Measurements from ENCODE around the gene TMEM238. TPM values are rescaled to one million over a fixed set of nuclear protein-coding genes. Genes with fewer than 3 reads are reported as not detected.
A peak's percentile ranks its signal among the peaks of the same experiment; 100 is the strongest.

TMEM238 gene
- total RNA-seq, 1 experiment from 2014 or later: not detected

- DNase-seq (ENCODE audit: low spot score): no peak
Observed at GRCh38 chr19:55358493-55358892, 25.6 kb downstream of the TMEM238 start.

DNA sequence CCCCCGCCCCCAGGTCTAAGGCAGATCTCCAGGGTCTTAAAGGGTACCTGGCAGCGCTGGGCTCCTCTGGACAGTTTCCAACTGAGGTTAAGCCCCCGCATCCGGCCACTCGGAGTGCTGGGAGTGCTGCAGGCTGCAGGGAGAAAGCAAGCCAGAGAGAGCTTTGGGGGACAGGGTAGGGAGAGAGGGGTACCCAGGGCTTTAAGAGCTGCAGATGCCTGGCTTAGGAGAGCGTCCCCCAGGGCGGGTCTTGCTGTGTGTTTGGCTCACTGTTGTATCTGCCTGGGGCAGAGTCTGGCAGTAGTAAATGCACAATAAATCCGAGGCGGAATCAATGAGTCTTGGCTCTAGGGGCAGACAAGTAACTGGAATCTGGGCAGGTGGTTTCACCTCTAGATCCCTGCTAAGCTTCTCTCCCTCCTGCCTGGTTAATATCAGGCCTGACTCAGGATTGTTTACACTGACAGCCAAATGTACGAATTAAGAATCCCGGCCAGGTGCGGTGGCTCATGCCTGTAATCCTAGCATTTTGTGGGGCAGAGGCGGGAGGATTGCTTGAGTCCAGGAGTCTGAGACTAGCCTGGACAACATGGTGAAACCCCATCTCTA is 28.8 kb downstream of the TMEM238 start:
- DNase-seq (ENCODE audit: low spot score): no peak

- DNase-seq (ENCODE audit: low spot score): no peak
Observed at GRCh38 chr19:55354698-55355212, 29.3 kb downstream of the TMEM238 start, which contains the start of gene COX6B2. TSS of gene COX6B2 (minus strand) at chr19:55354719. CDS start at chr19:55354521, 198 bp downstream.

GRCh38 chr19:55353803-55354697 is 30.0 kb downstream of the TMEM238 start:
- DNase-seq (ENCODE audit: low spot score): peak; percentile 70

GRCh38 chr19:55353356-55353802 is 30.7 kb downstream of the TMEM238 start:
- DNase-seq (ENCODE audit: low spot score): no peak

GRCh38 chr19:55352549-55353145 is 31.4 kb downstream of the TMEM238 start:
- no peak for DNase-seq (ENCODE audit: low spot score)

- DNase-seq (ENCODE audit: low spot score): peak; percentile 96
Observed at GRCh38 chr19:55352040-55352439, 32.1 kb downstream of the TMEM238 start.

- no peak for DNase-seq (ENCODE audit: low spot score)
Observed at GRCh38 chr19:55350620-55351315, 33.3 kb downstream of the TMEM238 start.

DNA sequence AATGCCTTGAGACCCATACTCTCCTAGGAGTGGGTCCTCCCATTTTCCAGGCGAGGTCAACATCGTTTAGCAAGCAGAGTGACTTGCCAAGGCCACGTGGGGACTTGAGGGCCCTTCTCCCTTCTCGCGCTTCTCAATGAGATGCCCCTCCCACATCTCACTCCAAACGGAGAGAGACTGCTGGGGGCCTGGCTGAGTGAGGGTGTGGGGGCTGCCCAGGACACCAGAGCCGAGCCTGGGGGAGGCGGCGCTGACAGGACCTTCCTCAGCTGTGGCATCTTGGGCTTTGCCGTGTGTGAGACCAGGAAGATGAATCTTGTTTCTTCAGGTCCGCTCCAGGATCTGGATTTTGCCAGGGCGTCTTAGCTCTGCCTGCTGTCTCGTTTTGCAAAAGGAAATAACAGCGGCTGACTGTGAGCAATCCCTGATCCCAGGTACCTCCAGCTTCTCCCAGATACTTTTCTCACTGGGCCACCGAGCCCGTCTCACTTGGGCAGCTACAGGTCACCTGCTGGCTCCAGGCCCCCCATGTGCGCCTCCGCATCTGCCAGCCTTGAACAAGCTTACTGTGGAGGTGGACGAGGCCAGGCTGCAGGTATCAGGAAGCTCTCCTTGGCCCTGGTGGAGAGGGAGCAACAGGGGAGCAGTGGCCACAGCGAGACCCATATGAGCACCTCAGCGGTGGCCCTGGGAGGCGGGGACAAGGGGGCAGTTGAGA is 35.6 kb downstream of the TMEM238 start:
- no peak for DNase-seq (ENCODE audit: low spot score)

GRCh38 chr19:55347442-55348009 is 36.6 kb downstream of the TMEM238 start:
- DNase-seq (ENCODE audit: low spot score): no peak

DNA sequence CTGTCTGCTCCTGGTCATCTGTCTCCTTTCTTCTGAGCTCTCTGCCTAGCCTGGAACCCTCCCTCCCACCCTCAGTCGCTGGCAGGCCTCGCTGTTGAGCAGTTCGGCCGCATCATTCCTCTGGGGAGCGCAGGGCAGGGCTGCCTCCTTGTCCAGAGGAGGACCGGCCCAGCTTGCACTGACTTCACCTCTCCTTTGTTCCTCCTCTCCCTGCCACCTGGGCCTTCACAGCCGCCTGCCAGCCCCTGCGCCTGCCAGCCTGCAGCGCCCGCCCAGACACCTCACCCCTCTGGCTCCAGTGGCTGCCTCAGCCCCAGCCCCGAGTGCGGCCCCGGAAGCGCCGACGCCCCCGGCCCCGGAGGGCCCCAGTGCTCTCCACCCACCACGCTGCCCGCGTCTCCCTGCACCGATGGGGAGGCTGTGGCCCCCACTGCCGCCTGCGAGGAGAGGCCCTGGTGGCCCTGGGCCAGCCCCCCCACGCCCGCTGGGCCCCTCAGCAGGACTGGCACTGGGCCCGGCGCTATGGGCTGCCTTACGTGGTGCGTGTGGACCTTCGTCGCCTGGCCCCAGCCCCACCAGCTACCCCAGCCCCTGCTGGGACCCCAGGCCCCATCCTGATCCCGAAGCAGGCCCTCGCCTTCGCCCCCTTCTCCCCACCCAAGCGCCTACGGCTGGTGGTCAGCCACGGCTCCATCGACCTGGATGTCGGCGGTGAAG is 37.2 kb downstream of the TMEM238 start:
- DNase-seq (ENCODE audit: low spot score): no peak

DNA sequence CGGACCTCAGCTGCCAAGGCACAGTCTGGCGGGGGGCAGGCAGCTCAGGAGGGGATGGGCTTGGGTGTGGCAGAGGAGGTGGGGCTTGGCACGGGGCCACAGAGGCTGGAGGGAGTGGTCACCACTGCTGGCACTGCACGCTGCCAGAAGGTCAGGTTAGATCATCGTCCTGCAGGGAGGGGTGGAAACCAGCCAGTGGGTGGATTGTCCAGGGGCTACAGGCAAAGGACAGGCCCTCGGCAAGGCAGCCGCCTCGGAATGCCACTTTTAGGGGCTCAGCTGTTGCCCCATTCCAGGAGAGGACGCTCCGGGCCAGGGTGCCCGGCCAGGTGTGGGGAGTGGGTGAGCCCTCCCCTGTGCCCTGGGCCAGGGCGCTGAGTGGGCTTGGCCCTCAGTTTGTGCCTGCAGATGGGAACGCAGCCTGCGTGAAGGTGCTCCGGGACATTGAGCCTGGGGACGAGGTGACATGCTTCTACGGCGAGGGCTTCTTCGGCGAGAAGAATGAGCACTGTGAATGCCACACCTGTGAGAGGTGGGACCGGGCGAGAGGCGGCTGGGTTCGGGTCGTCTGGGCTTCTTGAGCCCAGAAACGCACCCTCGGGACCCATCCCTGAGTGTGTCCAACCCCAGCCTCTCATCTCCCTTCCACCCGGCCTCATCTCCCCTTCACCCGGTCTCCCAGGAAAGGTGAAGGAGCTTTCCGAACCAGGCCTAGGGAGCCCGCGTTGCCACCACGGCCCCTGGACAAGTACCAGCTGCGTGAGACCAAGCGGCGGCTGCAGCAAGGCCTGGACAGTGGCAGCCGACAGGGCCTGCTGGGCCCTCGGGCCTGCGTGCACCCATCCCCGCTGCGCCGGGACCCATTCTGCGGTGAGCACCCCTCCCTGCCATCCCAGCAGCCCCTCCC is 38.0 kb downstream of the TMEM238 start:
- peak; percentile 93 for DNase-seq (ENCODE audit: low spot score)

- no peak for DNase-seq (ENCODE audit: low spot score)
Observed at GRCh38 chr19:55345101-55345817, 38.8 kb downstream of the TMEM238 start.

- peak; percentile 56 for DNase-seq (ENCODE audit: low spot score)
Observed at GRCh38 chr19:55344444-55344843, 39.6 kb downstream of the TMEM238 start.

DNA sequence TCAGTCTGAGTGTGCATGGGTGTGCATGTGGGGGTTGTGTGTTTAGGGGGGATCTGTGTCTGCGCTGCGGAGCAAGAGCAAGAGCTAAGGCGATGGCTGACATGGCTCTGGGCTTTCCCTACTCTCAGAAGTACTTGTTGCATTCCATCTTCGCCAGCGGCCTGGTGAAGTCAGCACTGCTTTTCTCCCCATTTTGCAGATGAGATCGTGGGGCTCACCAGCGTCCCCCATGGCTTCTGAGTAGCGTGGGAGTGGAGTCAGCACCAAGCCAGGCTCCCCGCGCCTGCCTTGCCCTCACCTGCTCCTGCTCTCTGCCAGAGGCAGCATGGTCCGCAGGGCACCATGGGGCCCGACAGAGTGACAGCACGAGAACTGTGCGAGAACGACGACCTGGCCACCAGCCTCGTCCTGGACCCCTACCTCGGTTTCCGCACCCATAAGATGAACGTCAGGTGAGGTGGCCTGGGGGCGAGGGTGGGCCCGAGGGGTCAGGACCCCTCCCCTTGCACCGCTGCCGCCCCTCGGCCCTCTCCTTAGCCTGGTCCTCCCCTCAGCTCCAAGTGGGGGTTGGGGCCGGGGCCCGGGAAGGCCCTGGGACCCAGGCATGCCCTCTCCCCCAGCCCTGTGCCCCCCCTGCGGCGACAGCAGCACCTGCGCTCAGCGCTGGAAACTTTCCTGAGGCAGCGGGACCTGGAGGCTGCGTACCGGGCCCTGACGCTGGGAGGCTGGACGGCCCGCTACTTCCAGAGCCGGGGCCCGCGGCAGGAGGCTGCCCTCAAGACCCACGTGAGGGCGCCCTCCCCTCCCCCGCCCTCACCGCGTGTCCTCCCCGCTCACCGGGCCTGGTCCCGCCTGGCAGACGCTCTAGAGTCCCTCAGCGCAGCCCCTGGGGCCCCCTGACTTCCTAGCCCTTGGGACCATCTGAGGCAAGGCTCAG is 42.2 kb downstream of the TMEM238 start:
- DNase-seq (ENCODE audit: low spot score): no peak

DNA sequence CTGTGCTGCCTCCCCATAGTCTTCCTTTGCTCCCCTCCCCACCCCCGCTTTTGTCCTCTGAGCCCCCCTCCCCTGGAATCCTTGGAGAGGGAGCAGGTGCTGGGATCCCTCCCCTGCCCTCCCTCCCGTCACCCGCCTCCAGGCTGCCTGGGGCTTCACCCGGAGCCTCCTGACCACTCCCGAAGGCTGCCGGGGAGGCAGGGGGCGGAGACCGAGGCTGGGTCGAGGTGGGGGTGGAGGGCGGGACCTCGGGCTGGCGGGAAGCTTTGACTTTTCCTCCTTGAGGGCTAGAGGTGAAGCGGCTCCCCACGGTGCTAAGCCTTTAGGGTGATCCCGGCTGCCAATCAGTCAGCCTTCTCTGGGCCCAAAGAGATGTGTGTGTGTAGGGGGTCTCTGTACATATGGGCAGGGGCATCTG is 42.9 kb downstream of the TMEM238 start:
- peak; percentile 83 for DNase-seq (ENCODE audit: low spot score)

DNA sequence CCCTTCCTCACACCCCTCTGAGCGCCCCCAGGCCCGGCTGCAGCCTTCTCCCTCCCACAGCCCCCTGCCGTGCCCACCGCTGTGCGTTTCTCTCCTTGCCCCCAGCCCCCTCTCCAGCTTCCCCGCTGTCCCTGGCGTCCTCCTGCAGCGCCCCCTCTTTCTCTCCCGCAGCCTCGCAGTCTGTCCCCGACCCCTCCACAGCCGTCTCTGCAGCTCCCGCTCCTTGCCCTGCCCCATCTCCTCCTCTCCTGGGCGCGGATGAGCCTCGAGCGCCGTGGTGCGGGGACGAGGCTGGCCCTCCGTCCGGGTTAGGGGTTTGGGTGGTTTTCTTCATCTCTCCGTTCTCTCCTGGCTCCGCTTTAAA is 43.3 kb downstream of the TMEM238 start:
- DNase-seq (ENCODE audit: low spot score): no peak
